HG02943 (cell line): ENCODE data around the gene NHS.

Experiments used
- ATAC-seq: cut with Tn5 transposase; IDR thresholded peaks from one replicate; pipeline ENCODE4 v1.9.1; 2021; ENCODE audit warnings: mild to moderate bottlenecking, low read depth, moderate library complexity; ENCODE audit not compliant: unreplicated experiment

Gene NHS

DNA sequence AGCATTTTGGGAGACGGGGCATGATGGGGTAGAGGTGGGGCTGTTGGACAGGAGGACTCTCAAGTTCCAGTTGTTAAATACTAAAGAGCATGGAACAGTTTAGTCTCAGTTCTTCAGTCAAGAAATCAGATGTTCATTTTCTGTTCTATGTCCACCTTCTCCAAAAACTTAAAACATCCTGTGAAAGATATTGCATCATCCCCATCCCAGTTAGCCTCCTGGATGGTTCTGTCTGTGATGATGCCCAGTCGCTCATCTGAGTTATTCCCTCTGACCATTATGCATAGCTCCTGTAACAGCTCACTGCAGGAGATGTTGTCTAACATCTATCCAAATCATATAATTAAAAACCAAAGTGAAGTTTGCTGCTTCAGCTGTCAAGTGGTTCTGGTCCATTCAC is 330.2 kb downstream of the NHS start:
- no peak for ATAC-seq

- no peak for ATAC-seq
Observed at GRCh38 chrX:17706676-17707075, 331.7 kb downstream of the NHS start.

GRCh38 chrX:17707731-17708130 is 332.7 kb downstream of the NHS start:
- no peak for ATAC-seq

DNA sequence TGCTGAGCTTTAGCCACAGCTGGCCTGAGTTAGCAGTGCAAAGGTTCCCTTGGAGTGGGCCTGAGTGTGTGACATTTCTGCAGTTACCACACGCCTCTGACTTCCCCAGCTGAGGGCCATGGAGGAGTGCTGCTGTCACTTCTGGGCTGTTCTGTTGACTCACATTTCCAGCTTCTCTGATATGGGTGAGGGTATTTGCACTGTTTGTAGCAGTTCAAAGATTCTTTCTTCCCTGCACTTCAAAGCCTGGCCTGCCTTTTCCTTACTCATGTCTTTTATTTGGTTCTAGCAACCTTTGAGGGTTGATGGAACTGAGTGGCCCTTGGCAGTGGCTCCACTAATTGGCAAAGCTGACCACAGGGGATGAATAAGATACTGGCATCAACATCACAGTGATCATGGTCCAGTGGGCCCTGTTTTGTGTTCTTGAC is 335.9 kb downstream of the NHS start:
- ATAC-seq = no peak

DNA sequence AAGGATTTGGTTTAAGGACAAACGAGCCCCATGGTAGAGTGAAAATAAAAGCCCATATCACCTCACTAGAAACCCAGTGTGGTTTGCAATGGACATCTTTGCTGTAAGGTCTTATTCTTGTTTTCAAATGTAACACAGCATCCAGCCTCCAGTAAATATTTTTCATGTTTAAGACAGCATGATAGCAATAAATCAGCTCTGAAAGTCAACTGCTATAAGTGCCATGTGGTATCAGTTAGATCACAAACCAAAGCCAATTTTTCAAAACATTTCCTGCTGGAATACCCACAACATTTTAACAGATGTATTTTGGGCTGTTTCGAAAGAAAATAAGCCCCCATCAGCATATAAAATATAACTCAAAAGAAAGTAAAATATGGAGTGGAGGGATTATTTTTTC is 338.3 kb downstream of the NHS start:
- ATAC-seq = no peak

- ATAC-seq = no peak
Observed at GRCh38 chrX:17718649-17719165, 343.7 kb downstream of the NHS start.

DNA sequence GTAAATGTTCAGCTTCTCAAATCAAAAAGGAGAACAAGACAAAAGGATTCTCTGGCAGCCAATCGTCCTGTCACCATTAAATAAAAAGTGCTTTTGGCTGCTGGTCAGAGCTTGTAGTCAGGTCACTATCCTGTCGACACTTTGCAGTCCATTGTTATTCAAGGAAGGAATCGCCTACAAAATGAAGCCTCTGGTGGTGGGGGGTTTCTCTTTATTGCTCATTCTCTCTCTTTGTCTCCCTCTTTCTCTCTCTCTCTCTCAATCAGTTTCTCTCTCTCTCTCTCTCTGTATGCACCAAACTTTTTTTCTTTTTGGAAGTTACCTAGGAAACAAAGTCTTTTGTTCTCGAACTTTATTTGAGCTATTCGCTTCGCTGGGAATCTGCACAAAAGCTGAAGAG is 344.7 kb downstream of the NHS start:
- no peak for ATAC-seq

DNA sequence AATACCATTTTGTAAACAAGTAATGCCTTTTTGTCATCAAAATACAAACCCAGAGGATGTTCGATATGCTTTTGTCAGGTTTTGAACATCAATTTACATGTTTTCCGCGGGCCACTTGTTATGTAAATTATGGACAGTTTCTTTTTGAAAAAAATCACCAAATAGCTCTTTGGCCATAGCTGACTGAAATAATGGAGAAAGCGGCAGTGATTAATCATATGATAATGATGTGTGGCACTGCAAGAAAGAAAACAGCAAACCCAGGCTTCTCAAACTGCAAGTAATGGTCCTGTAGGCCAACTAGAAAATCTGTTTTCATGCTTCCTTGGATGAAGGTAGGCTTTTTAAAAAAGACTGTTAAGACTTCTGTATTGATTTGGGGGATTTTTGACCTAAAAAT is 346.7 kb downstream of the NHS start:
- no peak for ATAC-seq

- no peak for ATAC-seq
Observed at GRCh38 chrX:17725181-17725580, 350.2 kb downstream of the NHS start.

GRCh38 chrX:17732138-17732783 is 357.3 kb downstream of the NHS start:
- ATAC-seq = no peak

DNA sequence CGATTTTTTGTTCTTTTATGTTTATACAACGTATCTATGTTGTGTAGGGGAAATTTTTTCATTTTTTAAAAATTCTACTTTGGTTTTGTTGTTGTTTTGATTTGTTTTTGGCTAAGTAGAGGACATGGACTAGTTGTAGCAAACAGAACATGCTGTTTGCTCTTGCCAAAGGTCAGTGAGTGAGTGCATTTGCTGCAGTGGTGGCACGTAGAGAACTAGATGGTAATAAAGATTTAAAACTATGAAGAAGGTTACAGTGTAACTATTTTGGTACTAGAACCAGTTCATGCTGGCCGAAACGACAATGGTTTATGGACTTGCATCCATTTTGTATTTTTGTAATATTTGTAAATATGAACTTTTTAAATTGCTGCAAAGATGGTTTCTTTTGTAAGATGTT is 360.4 kb downstream of the NHS start:
- no peak for ATAC-seq

DNA sequence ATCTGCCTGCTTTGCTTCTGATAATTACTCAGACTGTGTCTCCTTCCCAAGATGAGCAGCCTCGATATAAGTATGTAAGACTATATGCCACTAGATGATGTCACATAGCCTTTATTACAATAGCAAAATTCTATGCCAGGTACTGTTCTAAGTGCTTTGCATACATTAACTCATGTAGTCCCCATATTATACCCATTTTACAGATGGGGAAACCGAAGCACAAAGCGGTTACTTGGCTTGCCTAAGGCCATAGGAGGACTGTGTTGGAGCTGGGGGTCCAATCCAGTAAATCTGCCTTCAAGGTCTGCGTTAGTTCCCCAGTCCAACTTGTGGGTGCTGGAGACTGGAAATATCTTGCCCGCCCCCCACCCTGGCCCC is 361.5 kb downstream of the NHS start:
- ATAC-seq = no peak

DNA sequence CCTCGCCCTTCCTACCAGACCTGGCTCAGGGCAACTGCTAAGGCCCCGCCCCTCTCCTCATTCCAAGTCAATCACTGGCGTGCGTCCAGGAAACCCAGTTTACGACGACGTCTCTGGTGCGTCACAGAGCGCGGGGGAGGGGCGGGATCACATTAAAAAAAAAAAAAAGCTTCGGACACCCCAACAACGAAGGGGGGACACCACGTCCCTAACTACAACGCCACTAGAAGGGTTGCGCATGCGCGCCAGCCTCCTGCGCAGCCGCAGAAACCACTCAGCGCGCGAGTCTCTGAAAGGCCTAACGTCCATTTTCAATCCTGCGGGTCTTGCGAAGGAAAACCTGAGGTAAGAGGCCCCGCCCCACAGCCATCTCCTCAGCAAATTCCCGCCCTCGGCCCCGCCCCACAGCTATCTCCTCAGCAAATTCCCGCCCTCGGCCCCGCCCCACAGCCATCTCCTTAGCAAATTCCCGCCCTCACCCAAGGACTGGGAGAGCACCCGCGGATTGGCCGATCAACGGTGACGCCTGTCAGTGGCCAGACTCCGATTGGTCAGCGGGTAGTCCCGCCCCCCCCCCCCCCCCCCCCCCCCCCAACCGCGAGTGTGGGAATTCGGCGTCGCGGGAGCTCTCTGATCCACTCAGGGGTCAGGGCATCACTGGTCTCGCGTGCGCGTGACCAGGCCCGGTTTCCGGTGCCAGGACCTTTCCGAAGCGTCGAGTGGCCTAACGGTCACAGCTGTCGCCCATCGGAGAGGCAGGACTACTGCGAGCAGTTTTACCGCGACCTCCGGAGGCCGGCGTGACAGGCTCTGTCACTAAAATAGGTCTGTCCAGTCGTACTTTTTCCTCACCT is 362.1 kb downstream of the NHS start, which contains the start of gene SCML1:
SCML1 (plus strand) TSS at position 638 of the 854 bp plus-strand sequence. CDS start 6,694 bp downstream, outside the sequence.
- ATAC-seq = no peak

GRCh38 chrX:17737710-17737985 is 362.6 kb downstream of the NHS start:
- no peak for ATAC-seq

- ATAC-seq = no peak
Observed at GRCh38 chrX:17737986-17738713, 363.1 kb downstream of the NHS start.

GRCh38 chrX:17738737-17739535 is 363.9 kb downstream of the NHS start:
- no peak for ATAC-seq

DNA sequence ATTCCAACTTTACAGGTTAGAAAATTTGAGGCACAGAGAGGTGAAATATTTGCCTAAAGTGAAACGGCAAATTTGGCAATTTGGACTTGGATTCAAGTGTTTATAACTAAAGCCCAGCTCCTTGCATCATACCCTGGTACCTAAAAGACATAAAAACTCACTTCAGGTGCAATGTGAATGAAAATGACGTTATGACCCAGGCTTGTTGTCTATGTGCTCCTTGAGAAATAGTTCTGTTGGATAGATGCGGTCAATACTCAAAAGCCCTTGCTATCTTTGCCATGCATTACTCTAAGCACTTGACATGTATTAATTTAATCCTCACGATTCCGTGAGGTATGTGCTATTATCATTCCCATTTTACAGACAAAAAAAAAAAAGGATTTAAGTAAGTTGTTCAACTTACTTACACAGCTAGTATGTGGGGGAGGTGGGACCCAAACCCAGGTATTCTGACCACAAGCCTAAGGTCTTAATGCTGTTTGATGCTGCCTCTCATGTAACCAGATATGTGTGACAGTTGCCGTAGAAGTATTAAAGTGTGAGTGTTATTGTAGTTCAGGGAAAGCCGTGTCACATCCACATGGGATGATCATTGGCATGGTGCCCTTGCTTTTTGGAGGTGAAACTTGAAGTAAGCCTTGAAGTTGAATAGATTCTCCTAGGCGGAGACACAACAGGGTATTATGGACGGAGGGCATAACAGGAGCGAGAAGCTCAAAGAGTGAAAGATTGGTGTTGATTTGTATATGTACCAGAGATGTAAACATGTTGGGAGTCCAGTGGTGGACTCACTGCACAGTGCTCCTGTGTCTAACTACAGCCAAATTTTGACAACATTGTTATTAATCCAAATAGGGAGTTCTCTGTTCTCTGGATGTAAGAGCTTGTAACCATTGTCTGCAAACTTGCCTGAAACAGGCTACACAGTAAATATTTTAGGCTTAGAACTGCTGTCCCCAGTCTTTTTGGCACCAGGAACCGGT is 365.4 kb downstream of the NHS start:
- ATAC-seq = no peak

DNA sequence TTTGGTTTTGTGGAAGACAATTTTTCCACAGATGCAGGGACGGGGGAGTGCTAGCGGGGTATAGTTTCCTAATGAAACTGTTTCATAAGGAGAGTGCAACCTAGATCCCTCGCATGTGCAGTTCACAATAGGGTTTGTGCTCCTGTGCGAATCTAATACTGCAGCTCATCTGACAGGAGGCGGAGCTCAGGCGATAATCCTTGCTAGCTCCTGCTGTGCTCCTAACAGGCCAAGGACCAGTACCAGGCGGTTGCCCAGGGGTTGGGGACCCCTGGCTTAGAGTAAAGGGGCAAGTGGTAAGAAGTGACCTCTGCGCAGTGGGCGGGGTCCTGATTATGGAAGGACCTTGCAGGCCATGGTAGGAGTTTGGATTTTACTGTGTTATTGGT is 366.1 kb downstream of the NHS start:
- no peak for ATAC-seq

DNA sequence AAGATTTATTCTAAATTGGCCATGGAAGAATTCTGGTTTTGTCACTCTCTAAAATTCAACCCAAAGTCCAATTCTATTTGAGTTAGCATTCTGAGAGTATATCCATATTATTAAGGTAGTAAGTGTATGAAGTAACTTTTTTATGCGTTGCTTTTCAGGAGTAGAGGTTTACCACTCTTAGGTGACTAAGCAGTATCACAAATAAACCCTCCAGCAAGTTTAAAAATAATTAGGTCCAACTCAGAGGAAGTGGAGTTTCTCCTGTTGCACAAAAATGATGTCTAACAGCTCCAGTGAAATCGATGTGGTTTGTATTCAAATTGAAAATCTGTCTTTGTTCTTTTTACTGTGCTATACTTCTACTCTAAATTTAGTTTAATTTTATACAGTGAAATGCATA is 368.9 kb downstream of the NHS start:
- no peak for ATAC-seq
